Activated naive CD4-positive, alpha-beta T cell treated with anti-CD3 and anti-CD28 coated beads, Interleukin-2, amount 50 U/mL, for 24 hours (primary cell): ENCODE data around the gene SNED1.

ENCODE experiments used
- H3K27ac Mint-ChIP-seq: one replicate; pipeline ENCODE4 v1.8.0; 2021; ENCODE audit warnings: mild to moderate bottlenecking, mixed read lengths
- H3K27me3 Mint-ChIP-seq: one replicate; pipeline ENCODE4 v1.8.0; 2021; ENCODE audit warnings: mixed read lengths
- H3K36me3 Mint-ChIP-seq: one replicate; pipeline ENCODE4 v1.8.0; 2021; ENCODE audit warnings: mixed read lengths
- H3K4me1 Mint-ChIP-seq: one replicate; pipeline ENCODE4 v1.8.0; 2021; ENCODE audit warnings: mixed read lengths
- H3K4me3 Mint-ChIP-seq: one replicate; pipeline ENCODE4 v1.8.0; 2021; ENCODE audit warnings: mild to moderate bottlenecking, mixed read lengths
- H3K9me3 Mint-ChIP-seq: one replicate; pipeline ENCODE4 v1.8.0; 2021; ENCODE audit warnings: mixed read lengths

SNED1 gene

DNA sequence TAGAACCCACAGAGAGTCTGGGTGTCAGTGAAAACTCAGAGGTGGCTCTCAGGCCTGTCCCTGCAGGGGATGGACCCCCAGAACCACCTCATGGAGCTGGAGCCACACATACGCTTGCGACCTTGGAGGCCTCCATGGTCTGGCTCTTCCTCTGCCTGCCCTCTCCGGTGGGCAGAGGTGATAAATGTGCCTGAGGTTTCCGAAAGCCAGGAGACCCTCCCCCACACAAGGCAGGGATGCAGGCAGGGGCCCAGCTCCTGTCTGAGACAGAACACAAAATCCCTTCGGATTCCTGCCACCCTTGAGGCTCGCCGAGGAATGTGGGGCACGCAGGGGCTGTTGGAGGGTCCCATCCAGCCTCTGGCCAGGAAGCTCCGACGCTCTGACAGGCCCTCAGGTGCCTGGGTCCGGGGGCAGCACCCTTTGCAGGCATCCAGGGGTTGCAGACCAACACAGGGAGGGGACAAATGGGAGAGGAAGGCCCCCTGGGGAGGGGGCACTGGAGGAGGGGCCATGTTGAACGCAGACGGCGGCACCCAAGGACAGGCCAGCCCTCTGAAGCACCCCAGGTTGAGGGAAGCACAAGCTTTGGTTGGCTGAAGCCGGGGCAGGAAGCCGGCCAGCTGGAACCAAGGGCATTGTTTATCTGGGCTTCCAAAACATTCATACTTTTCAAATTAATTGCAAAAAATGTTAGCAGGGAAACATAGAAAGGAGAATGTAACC, 4.1 kb upstream of the SNED1 start:
- Mint-ChIP-seq H3K4me1 (peaks cover 5% of the 10 kb centered on the region), H3K9me3 (no peaks in the 10 kb centered on the region), H3K27me3 (peaks cover 4% of the 10 kb centered on the region), H3K4me3 (no peak overlapping the region), H3K36me3 (no peaks in the 10 kb centered on the region), H3K27ac (no peak overlapping the region)

DNA sequence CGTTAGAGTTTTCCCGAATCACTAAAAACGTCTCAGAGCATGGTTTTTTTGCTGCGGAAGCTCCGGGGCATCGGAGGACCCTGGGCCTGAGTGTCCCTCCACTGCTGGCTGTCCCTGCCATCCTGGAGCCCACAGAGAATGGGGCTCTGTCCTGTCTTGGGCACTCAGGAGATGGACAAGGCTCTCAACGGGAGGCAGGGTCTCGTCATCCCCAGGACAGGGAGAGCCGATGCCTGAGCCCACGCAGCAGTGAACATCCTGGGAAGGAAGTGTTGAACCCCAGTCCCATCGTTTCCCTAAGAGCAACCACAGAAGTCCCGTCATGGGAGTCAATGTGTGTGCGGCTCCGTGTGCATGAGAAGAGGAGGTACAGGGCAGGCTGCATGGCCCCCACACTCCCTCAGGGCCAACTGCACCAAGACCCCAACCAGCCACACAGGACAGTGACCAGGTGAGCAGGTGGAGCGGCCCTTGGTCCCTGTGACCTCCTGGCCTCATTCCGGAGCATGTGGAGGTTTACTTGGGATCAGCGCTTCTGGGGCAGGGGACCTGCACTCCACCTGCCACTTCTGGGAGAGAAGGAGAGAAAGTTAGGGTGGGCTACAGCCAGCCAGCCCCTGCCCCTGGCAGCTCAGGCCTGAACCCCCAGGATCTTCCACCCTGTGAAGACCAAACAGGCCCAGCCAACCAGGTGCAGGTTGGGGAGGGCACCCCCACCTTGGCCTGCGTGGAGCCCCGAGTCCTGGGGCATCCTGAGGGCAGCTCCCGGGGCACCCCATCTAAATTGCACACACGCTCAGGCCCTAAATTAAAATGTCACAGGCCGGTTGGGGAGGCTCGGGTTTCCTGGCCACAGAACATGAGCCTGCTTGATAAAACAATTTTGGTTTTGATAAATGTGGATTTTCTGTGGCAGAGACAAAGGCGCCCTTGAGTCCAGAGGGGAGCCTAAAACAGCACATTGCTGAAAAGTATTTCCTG, 3.1 kb upstream of the SNED1 start:
- Mint-ChIP-seq H3K36me3 (no peaks in the 10 kb centered on the region), H3K4me3 (no peak overlapping the region), H3K9me3 (no peaks in the 10 kb centered on the region), H3K27ac (peak overlapping the region; percentile 17), H3K4me1 (peaks cover 5% of the 10 kb centered on the region), H3K27me3 (peaks cover 10% of the 10 kb centered on the region)

DNA sequence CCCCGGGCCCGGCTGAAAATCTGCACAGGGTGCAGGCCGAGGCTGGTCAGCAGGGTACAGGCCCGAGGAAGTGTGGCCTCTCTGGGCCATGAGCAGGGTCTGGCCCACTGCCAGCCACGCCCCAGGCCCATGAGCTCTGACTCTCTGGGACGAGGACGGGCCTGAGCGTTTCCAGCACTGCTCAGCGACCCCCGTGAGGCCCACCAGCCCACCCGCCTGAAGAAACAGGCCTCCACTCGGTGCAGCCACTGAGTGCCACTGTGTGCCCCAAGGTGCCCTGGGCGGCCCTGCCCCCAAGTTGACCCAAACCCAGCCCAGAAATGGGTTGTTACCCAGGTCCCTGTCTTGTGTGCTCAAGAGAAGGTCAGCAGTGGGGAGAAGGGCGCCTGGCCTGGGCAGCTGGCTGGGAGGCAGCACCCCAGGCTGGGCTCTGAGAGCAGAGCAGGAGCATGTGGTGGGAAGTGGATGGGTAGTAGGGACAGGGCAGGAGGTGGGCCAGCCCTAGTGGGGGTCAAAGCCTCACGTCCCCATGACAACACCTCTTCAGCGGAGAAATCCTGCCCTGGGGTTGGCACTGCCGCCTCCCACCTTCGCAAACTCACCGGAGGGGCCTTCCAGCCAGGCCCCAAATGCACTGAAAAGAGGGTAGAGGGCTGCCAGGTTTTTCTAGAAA, 2.1 kb upstream of the SNED1 start:
- Mint-ChIP-seq H3K27me3 (peaks cover 10% of the 10 kb centered on the region), H3K27ac (peak overlapping the region; percentile 17), H3K9me3 (no peaks in the 10 kb centered on the region), H3K36me3 (no peaks in the 10 kb centered on the region), H3K4me3 (no peak overlapping the region), H3K4me1 (peaks cover 8% of the 10 kb centered on the region)

DNA sequence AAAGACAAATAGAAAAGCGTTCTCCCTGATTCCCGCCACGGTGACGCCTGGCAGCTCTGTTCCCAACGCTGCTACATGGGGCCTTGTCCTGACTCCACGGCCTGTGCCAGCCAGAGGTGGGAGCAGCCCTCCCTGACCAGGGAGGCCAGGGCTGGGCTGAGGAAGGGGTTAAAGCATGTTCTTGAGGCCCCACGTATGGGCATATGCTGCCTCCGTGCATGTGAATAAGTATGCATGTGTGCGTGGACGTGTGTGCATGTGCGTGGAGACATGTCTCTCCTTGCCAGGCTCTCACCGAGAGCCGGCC, 1.6 kb upstream of the SNED1 start:
- no peak overlapping the region for H3K4me3 Mint-ChIP-seq
- no peaks in the 10 kb centered on the region for H3K9me3 Mint-ChIP-seq
- H3K27me3 Mint-ChIP-seq: peaks cover 10% of the 10 kb centered on the region
- no peaks in the 10 kb centered on the region for H3K36me3 Mint-ChIP-seq
- H3K4me1 Mint-ChIP-seq: peaks cover 8% of the 10 kb centered on the region
- H3K27ac Mint-ChIP-seq: no peak overlapping the region

DNA sequence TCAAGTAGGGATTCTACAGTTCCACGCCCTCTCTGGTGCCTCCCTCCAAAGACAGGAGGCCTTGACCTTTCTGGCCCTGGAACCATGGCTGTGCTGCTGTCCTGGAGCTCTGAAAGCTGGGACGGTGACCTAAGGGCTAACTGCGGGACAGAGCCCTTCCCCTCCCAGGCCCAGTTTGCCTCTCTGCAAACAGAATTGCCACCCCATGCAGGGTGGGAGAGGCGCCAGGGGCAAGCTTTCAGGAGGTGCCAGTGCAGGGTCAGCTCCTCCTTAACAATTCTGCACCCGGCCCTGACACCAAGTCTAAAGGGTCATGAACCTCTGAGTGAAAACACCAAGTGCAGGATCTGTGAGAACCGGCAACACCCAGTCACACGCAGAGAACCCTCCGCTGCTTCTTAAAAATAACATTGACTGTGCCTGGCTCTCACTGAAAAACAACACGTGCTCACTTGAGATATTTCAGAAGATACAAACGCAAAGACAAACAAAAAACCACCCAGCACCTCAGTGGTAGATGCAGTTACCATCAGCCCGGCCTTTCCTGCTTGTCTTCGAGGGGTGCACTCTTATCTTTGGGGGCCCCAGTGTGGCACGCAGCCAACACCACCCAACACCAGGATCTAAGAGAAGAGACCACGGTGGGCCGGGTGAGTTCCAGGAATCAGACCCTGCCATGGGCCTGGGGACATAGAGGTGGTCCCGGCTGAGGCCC, 1.1 kb upstream of the SNED1 start:
- peak overlapping the region; percentile 68 for H3K4me3 Mint-ChIP-seq
- H3K27me3 Mint-ChIP-seq: peaks cover 10% of the 10 kb centered on the region
- H3K4me1 Mint-ChIP-seq: peaks cover 8% of the 10 kb centered on the region
- peak overlapping the region; percentile 43 for H3K27ac Mint-ChIP-seq
- H3K36me3 Mint-ChIP-seq: no peaks in the 10 kb centered on the region
- no peaks in the 10 kb centered on the region for H3K9me3 Mint-ChIP-seq

DNA sequence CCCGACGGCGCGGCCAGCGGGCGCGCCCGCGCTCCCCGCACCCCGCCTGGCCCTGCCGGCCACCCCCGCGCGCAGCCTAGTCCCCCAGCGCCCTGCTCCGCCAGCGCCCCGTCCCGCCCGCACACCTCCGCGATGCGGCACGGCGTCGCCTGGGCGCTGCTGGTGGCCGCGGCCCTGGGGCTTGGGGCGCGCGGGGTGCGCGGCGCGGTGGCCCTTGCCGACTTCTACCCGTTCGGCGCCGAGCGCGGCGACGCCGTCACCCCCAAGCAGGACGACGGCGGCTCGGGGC, 232 bp downstream of the SNED1 start:
- no peak overlapping the region for H3K4me3 Mint-ChIP-seq
- H3K27me3 Mint-ChIP-seq: peaks cover 10% of the 10 kb centered on the region

DNA sequence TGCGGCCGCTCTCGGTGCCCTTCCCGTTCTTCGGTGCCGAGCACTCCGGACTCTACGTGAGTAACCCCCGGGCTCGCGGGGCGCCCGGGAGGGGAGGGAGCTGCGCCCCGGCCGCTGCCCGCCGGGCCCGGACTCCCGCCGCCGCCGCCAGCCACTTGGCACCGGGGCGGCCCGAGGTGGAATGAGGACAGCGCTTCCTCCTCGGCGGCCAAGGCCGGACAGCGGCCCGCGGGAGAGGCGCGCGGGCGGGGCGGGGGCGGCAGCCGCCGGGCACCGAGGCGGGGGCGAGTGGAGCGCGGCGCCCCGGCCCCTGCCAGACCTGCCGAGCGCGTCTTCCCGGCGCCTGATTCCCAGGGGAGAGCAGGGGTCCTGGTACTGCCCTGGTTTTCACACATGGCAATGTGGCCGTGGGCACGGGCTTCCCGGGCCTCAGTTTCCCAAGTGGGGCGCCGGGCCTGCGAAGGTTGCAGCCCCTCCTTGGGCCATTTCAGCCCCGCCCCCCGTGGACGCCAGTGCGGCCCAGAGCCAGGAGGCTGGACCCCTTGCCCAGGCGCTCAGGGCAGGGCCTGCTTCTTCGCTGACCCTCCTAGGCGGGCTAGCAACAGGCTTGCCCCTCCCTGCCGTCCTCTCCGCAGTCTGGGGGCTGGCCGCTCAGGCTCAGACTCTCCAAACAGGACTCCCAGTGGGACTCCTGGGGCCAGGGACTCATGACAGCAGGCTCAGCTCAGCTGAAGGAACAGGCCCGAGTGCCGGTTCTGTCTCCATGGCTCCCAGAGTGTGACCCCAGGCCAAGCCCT, 775 bp downstream of the SNED1 start:
- Mint-ChIP-seq H3K4me3 (peak overlapping the region; percentile 4), H3K9me3 (no peaks in the 10 kb centered on the region), H3K27ac (no peak overlapping the region), H3K36me3 (peaks cover 4% of the 10 kb centered on the region), H3K27me3 (peaks cover 10% of the 10 kb centered on the region), H3K4me1 (peaks cover 8% of the 10 kb centered on the region)

More for the DNA sequence above, 232 bp downstream of the SNED1 start:
- no peaks in the 10 kb centered on the region for H3K9me3 Mint-ChIP-seq
- H3K36me3 Mint-ChIP-seq: peaks cover 2% of the 10 kb centered on the region
- H3K27ac Mint-ChIP-seq: no peak overlapping the region
- H3K4me1 Mint-ChIP-seq: peaks cover 8% of the 10 kb centered on the region

DNA sequence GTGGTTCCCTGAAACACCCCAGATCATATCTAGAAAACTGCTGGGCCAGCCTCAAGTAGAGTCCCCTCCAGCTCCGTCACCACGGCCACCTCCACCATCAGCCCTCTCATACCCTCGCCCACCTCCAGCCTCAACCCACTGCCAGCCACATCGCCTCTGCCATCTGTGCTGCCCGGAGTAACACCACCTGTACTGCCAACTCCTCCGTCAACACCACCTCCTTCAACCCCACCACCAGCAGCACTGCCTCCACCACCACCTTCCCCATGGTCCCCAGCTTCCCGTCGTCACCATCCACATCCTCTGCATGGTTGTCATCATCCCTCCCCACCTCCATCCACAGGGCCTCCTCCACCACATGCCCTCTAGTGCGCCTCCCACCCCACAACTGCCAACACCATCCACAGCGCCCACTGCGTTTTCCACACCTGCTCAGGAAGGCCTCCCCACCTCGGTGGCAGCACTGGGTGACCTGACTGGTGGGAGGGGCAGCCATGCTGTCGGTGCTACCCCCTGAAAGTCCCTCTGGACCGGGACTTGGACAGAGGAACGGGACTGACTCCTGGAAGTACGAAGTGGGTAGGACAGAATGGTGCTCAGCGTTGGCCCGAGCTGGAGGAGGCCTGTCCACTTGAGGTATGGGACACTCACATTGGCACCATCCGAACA, 1.6 kb downstream of the SNED1 start:
- Mint-ChIP-seq H3K4me3 (peak overlapping the region; percentile 4), H3K27me3 (peaks cover 10% of the 10 kb centered on the region), H3K9me3 (no peaks in the 10 kb centered on the region), H3K36me3 (peaks cover 4% of the 10 kb centered on the region), H3K27ac (no peak overlapping the region), H3K4me1 (peaks cover 8% of the 10 kb centered on the region)

DNA sequence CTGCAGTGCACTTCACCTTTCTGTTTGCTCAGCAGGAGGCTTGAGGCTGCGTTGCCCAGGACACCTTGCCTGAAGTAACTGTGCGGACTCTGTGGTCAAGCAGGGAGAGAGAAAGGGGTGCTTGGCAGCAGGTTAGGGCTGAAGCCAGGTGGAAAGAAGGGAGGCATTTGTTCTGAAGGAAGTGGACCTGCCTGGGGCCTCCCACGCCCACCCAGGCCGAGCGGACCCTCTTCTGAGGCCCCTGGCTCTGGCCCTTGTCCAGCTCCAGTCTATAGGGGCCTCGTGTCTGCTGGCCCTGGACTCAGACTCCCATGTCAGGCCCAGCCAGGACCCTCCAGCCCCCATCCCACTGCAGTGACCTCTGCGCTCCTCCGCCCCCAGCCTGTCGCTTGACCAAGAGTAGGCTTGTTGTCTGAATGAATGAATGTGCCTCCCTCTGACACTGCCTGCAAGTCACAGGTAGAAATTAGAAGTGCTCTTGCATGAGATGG, 2.5 kb downstream of the SNED1 start:
- H3K27ac Mint-ChIP-seq: no peak overlapping the region
- H3K4me1 Mint-ChIP-seq: peaks cover 8% of the 10 kb centered on the region
- H3K36me3 Mint-ChIP-seq: peaks cover 9% of the 10 kb centered on the region
- H3K27me3 Mint-ChIP-seq: peaks cover 10% of the 10 kb centered on the region
- H3K4me3 Mint-ChIP-seq: no peak overlapping the region
- H3K9me3 Mint-ChIP-seq: peaks cover 5% of the 10 kb centered on the region

DNA sequence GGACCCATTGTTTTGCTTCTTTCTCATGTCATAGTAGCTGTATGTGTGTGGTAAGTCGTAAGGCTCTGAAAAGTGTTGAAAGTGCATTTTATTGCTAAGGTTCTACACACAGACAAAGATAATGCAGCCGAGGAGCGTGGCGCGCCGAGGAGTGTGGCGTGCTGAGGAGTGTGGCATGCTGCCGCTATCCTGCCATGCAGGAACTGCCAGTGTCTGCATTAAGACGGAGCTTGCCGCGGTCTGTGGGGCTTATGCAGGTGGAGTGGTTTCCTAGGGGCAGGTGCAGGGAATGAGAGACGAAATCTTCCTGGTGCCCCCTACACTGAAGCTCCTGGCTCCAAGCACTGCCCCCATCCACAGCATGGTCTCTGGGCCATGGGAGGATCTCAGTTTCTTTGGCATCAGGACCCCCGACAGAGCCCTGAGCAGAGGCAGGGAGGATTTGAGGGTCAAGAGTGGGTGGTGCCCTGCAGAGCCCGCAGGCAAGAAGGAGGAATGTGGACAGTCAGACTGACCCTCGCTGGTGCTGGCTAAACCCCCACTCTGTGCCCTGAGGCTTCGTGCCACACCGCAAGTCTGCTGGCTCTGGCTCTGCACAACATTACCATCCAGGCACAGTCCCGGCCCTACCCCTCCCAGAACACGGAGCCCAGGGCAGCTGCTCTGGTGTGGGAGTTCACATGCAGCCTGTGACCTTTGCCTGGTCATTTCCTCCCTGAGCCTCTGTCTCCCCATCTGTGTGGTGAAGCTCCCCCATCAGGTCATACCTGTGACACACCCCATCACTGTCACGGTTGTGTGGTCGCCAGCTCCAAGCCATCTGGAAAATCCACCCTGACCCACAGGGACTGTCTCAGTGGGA, 3.2 kb downstream of the SNED1 start:
- Mint-ChIP-seq H3K27ac (no peak overlapping the region), H3K4me1 (peaks cover 9% of the 10 kb centered on the region), H3K9me3 (peaks cover 9% of the 10 kb centered on the region), H3K27me3 (peaks cover 10% of the 10 kb centered on the region), H3K36me3 (peaks cover 12% of the 10 kb centered on the region), H3K4me3 (no peak overlapping the region)

DNA sequence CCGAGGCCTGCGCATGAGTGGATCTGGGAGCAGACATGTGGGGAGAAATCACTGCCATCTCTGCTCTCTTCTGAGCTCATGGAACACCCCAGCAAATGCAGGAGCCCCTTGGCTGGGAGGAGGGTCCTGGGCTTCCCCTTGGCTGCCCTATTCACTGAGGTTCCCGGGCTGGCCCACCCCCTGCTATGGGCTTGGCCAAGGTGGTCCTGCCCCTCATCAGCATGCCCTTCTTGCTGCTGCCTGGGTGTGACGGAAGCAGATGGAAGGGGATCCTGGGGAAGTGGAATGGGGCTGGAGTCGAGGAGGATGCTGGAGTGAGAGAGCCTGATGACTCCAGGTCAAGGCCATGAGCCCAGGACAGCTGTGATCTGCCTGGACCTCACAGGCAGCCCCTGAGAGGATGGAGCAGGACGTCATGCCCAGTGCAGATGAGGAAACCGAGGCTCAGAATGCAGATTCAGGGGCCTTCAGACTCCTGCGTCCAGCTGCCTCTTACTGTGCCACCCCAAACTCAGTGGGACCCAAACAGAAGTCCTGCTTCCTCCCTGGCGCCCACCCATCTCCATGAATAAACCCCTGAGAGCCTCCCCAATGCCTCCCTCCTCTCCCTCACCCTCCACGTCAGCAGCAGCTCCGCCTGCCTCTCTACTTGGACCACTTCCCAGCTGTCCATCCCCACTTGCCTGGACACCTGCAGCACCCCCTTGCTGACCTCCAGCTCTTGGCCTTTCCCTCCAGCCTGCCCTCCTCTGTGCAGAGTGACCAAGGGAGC, 4.0 kb downstream of the SNED1 start:
- peaks cover 8% of the 10 kb centered on the region for H3K4me1 Mint-ChIP-seq
- H3K27ac Mint-ChIP-seq: no peak overlapping the region
- H3K4me3 Mint-ChIP-seq: no peak overlapping the region
- peaks cover 12% of the 10 kb centered on the region for H3K36me3 Mint-ChIP-seq
- H3K27me3 Mint-ChIP-seq: peaks cover 8% of the 10 kb centered on the region
- H3K9me3 Mint-ChIP-seq: peaks cover 9% of the 10 kb centered on the region

DNA sequence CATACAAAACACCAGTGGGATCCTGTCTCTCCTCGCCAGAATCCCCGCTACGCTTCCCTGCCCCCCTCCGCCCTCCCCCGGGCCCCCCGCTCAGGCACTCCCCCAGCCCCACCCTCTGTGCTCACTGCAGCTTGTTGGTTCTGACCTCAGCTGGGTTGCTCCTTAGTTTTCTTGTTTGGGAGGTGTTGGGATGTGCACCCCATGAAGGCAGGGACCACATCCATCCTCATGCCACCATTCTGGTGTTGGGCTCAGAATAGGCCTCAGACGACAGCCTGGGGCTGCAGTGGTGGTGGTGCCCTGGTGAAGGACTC, 4.6 kb downstream of the SNED1 start:
- no peak overlapping the region for H3K27ac Mint-ChIP-seq
- peaks cover 6% of the 10 kb centered on the region for H3K27me3 Mint-ChIP-seq

DNA sequence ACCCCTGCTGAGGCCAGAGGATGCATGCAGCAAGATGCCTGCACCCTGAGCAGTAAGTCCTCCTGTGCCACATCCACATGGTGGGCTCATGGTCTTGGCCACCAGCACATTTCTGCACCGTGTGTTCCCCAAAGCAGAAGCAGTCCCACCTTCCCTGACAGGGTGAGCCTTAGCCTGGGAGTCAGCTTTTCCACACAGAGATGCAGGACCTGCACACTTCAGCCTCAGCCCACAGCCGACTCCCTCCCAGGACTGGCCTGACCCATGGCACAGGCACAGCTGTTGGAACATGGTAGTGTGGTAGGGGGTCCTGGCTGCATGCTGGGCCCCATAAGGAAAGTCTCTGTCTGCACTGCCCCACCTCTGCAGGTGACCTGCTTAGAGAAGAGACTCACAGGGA, 5.0 kb downstream of the SNED1 start:
- Mint-ChIP-seq H3K9me3 (peaks cover 9% of the 10 kb centered on the region), H3K27me3 (peaks cover 6% of the 10 kb centered on the region), H3K4me3 (no peak overlapping the region), H3K4me1 (peaks cover 7% of the 10 kb centered on the region), H3K27ac (no peak overlapping the region), H3K36me3 (peaks cover 12% of the 10 kb centered on the region)

More for the DNA sequence above, 4.6 kb downstream of the SNED1 start:
- H3K4me1 Mint-ChIP-seq: peaks cover 7% of the 10 kb centered on the region
- no peak overlapping the region for H3K4me3 Mint-ChIP-seq
- peaks cover 9% of the 10 kb centered on the region for H3K9me3 Mint-ChIP-seq
- H3K36me3 Mint-ChIP-seq: peaks cover 12% of the 10 kb centered on the region
